Activated naive CD4-positive, alpha-beta T cell treated with anti-CD3 and anti-CD28 coated beads, Interleukin-2, amount 50 U/mL, for 16 hours (primary cell): Measurements from ENCODE around the gene TMEM63C.
"Not testable (repeated sequence)": the region's sequence is repeated elsewhere in the genome, so short reads cannot be mapped to it uniquely, and the experiment has no call there.

Source experiments
- DNase-seq: peaks from one replicate; pipeline ENCODE4 v3.0.0-alpha.2; 2020

TMEM63C gene

DNA sequence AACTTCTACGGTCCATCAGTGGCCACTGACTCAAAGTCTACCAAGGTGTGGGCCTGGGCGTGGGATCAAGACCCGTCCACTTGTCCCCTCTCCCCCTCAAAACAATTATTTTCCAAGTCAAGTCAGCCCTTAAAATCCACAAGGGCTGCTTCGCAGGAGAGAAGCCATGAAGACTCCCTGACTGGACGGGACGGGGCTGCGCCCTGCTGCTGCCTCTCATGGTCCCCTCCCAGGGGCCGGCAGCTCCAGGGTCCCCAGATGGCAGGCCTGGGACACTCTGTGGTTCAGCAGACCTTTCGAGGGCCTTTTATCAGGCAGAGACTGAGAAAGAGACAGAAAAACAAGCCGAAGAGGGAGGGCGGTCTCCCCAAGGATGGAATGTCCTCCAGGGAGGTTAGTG lies 78.6 kb downstream of the TMEM63C start:
- no peak for DNase-seq

DNA sequence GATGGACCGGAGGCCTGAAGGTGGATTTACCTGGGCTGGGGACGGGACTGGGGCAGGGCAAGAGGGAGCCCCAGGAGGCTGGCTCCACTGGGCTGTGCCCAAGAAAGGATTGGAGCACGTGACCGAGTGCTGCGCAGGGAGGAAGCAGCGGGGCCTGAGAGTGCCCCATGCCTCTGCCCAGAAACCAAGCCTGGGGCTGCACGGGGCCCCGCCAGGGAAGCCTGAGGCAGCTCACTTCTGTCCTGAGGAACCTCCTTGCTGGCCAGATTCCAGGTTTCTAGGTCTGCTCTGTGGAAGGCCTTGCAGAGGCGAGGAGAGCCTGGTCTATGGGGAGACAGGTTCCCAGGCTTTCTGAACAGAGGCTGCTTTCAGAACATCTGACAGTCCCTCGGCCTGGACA lies 79.0 kb downstream of the TMEM63C start:
- no peak for DNase-seq

DNA sequence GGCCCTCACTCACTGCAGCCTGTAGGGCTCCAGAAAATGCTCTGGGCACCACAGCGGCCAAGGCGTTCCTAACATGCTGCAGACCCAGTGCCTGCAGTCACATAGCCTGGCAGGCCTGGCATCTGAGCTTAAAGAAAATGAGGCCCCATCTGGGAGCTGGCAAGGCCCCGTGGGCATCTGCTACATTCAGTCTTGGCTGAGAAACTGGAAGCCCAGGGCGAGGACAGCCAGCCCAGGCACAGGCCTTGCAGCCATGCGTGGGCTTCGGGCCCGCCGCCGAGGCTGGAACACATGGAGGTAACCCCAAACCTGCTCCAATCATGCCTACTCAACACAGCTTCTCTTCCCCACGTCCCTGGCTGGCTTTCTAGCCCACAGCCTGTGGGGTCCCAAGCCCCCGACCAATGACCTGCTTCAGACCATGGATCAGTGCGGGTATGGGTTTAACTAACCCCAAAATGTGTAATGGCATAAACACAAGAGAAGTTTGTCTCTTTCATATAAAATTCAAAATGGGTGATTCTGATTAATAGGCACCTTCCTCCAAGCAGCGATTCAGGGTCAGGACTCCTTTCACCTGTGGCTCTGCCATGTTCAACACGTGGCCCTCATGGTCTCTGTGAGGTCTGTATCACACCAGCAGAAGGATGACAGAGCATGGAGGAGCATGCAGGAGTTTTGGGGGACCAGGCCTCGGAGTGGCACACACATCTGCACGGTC lies 83.0 kb downstream of the TMEM63C start:
- no peak for DNase-seq

DNA sequence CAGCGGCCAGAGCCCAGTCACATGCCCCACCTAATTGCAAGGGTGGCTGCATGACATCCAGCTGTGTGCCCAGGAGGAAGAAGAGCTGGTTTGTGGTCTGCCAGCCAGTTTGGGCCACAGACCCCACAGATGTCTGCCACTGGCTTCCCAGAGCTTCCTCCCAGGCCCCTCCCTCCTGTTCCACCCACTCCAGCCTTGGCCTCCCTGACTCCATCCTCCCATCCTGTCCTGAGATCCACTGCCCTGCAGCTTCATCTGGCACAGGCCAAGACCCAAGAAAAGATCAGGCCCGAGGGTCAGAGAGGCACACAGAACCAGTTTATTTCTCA lies 83.6 kb downstream of the TMEM63C start:
- DNase-seq, result no peak

DNA sequence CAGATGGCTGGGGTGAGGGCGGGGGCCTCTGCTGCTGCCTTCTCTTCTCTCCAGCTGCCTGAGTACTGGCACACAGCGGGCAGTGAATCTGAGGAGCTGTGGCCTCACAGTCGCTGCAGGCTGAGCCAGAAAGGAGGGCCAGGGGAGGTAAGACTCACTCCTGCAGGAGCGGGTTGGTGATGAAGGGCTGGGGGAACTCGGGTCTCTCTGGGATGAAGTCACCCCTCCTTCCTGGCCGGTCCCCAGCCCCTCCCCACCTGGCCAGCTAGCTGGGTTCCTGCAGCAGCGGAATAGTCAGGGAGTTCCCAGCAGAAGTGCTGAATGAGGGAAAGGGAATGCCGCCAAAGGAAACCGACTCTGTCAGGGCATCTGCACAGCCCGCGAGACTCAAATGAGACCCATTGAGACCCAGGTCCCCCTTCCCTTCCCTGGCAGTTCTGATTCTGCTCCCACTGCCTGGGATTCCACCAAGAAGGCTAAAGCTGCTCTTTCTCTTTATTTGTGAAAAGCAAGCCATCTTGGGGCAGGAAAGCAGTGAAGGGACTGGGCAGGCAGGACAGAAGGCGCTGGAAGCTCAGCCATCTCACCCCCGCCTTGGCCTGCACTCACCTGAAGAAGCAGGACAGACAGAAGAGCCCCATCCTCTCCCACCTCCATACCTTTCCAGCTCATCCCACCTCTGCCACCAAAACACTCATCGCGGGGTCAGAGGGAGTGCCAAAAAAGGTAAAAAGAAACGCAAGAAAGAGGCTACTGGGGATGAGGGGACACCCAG lies 84.2 kb downstream of the TMEM63C start:
- DNase-seq, result no peak

DNA sequence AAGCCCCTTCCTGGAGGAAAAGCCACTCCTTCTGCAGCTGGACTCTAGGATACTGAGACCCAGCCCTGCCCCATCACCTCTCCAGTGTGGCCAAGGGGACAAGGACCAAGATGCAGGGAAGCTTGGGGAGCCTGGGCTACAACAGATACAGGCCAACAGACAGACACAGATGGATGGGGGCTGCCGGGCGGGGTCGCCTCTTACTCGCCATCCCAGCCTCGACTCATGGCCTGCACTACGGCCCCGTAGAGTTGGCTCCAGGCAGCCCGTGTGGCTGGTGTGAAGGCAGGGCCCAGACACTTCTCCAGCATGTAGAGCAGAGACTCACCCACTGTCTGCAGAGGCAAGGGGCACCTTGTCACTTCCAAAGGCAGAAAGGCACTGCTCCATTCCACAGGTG lies 84.7 kb downstream of the TMEM63C start:
- DNase-seq, result no peak

DNA sequence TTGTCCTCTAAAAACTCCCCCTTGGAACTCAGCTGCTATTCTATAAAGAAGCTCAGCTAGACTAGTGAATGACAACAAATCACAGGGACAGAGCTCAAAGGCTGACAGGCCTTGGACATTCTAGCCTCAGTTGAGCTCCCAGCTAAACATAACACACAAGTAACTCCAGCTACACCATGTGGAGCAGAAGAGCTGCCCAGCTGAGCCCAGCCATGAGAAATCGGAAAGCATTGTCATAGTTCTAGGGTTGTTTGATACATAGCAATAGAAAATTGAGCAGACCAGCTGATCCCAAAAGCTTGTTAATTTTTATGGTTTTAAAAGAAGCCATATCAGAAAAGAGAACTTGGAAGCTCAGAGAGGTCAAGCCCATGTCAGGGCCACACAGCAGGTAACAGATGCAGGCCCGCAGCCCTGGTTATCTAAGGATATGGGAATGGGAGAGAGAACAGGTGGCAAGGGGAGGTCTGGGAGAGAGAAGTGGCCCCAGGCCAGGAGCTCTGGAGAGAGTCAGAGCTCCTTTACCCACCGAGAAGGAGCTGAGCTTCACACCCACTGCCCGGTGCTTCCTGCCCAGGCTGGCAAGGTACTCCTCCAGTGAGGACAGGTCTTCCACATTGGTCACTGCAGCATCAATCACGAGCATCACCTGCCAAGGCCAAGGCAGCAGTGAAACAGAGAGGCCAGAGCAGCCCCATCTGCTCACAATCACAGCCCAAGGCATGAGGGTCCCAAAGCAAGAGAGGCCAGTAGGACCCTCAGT lies 86.5 kb downstream of the TMEM63C start:
- no peak for DNase-seq

DNA sequence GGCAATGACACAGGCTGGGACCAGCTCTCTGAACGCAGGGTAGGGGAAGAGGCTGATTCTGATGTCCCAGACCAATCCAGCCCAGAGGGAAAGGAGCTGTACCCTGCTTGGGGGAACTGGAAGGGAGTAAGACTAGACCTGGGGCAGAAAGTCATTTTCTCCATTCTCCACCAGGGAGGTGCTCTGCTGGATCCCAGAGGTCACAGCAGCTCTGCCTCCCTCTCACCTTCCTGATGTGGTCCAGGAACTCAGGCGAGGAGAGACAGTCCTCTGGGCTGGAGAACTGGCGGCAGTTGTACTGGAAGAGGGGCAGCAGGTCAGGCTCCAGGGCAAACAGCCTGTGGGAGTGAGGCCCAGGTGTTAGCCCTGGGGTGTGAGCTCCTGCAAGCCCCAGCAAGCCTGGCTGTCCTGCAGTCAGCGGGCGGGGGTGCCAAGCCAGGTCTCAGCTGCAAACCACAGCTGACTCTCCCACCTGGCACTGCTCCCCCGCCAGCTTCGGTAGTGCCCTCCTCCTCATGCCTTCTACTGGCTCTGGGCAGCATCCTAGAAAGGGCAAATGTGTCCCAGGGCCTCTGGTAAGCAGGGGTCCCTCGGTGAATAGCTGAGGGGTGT lies 87.5 kb downstream of the TMEM63C start:
- no peak for DNase-seq

DNA sequence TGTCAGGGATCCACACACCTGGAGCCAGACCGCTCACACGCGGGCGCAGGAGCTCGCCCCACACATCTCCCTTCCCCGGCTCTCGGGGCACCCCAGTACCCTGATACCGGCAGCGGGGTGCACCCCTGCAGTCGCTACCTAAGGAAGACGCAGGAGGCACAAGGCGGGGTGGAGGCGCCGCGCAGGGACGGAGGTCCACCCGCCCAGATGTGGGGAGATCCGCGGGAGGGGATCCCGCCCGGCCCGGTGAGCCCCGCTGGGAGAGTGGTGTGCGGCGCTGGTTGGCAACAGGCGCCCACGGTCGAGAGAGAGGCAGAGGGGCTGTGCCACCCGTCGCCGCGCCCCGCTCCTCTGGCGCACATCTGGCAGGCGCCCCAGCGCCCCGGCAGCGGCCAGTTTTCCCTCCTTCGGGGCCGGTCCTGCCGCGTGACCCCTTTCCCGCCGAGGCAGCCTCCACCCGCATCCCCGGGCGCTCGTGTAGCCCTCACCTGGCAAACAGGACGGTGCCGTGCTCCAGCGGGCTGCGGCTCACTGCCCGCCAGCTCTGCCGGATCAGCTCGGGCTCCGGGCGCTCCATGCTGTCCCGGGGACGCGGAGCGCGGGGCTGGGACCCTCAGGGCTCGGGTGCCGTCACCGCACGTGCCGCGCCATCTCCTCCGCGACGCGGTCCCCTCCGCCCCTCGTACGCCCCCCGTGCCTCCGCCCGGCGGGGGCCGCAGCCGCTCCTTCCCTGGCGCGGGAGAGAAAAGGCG lies 88.9 kb downstream of the TMEM63C start:
- no peak for DNase-seq

DNA sequence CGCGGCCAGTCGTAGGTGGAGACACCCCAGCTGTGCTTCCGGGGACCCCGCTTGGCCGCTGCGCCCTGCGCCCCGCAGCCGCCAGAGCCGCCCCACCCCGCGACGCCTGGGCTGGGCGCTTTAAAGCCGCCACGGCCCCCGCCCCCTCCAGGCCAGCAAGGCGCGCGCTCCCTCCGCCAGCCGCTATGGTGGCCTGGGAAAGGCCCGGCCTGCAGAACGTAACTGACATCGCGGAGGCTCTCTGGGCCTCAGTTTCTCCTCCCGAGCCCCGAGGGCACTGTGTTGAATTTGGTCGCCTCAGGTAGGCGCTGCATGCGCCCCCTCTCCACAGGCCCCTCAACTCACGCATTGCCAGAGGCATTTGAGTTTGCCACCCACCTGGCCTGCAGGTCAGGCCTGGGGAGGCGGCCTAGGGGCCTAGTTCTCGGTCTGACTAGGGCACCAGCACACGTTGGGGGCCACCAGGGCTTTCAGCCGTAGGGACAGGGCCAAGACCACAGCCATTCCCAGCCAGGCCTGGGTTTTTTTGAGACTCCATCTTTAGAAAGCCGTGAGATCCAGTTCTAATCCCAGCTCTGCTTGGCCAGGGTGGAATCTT lies 89.6 kb downstream of the TMEM63C start, which contains the start of gene NGB:
Gene NGB (minus strand): TSS at position 94 of the 598 bp plus-strand sequence. CDS start 269 bp downstream, outside the sequence.
- DNase-seq, result no peak

DNA sequence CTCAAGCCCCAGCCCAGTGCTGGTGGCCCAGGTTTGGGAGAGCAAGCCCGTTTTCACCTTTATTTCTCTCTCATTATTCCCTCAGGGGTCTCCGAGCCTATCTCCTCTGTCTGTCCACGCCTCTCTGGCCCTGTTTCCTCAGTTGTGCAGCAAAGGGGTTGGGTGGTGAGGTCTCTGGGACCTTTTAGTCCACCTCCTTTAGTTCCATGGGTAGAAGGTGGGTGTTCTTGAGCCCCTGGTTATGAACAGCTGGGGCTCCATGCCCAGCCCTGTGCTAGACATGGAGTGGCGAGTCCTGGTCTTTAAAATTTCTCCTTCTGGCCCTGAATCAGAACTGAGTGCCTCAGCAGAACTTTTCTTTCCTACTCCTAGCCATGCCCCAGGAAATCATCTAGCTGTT lies 90.7 kb downstream of the TMEM63C start:
- DNase-seq, result no peak

DNA sequence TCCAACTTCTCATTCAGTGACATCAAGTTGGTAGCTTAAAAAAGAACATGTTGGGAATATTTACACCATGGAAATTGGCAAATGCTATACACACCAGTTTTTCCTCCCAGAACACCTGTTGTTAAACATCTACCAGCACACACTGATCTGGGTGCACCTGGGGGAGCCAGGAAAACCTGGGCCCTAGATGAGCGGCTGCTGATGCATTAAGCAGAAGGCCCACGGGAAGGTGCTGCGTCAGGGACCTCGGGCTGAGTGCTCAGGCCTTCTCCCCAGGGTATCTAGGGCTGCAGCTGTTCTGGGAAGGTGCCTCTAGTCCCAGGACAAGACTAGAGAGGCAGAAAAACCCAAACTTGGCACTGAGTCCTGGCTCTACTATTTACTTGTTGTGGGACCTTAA lies 92.2 kb downstream of the TMEM63C start:
- DNase-seq, result no peak

DNA sequence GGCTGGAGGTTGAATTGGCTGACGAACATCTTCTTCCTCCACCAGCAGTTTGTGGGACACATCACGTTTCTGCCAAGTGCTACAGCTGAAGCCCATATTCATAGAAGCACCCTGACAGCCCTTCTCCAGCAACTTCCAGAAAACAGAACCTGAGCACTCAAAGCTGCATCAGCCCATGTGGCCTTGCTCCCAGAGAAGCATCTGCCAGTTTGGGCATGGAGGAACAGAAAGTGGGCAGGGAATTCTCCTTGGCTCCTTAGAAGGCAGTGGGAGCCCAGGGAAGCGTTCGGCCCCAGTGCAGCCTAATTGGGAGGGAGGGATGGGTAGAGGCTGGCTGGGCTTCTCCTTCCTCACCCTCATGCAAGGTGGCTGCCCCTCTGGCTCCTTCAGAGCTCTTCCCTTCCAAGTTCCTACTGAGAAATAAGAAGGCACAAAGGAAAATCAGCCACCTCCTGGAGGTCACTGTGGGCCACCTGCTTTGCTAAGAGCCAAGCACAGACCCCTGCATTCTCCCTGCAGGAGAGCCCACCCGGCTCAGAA lies 93.5 kb downstream of the TMEM63C start:
- DNase-seq, result no peak

DNA sequence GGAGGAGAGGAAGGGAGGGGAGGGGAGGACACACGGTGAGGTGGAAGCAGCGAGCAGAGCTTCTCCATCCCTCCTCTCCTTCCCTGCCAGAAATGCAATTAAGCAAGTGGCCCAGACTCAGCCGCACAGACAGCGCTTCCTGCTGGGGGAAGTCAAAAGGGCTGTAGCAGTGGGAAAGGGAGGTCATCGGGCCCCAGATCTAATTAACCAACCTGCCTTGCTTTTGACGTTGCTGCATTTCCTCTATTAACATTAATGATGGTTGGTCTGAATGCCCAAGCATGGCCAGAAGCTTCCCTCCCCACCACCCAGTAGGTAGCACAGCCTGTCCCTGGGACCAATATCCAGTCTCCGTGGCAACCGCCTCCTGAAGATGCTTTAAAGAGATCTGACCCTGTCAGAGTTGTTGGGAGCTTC lies 94.0 kb downstream of the TMEM63C start:
- DNase-seq, result no peak

DNA sequence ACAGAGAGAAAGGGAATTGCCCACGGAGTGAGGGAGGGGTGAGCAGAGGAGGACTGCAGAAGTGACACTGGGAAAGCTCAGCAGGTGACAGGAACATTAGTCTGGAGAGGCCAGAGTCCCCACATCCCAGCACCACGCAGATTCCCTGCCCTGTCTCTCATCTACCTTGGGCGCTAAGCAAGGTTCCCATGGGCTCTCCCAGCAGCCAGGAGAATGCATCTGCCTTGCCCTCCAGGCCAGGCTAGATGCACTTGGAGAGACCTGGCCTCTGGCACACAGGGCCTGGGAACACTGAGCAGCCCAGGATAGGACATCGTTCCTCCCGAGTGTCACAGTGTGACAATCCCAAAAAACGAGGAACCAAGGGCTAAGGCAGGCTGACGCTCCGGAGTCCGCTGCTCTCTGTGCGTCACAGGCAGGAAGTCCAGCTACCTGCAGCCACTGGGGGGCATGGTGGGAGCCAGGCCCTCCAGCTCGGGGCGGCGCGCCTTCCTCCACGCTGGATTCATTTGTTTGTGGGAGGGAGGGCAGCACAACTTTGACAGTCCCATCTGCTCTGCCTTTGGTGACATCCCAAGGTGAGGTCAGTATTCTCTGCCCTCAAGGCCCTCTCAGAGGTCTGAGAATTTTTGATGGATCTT lies 94.8 kb downstream of the TMEM63C start:
- no peak for DNase-seq

DNA sequence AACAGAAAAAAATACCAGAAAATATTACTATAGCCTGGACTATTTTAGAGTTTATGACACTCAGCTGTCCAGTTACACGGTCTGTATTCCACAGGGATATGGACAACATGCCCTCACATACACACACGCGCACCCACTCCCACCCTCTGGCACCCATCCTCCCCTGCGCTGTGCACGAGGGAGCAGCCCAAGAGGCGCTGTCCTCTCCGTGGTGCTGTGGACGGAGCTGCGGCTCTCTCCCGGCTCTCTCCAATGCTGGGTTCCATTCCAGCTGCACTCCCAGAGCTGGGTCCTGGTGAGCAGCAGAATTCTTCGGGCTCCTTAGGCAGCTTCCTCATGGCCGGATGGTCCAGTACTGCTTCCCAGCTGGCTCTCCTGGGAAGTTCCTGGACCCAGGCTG lies 95.4 kb downstream of the TMEM63C start:
- no peak for DNase-seq

DNA sequence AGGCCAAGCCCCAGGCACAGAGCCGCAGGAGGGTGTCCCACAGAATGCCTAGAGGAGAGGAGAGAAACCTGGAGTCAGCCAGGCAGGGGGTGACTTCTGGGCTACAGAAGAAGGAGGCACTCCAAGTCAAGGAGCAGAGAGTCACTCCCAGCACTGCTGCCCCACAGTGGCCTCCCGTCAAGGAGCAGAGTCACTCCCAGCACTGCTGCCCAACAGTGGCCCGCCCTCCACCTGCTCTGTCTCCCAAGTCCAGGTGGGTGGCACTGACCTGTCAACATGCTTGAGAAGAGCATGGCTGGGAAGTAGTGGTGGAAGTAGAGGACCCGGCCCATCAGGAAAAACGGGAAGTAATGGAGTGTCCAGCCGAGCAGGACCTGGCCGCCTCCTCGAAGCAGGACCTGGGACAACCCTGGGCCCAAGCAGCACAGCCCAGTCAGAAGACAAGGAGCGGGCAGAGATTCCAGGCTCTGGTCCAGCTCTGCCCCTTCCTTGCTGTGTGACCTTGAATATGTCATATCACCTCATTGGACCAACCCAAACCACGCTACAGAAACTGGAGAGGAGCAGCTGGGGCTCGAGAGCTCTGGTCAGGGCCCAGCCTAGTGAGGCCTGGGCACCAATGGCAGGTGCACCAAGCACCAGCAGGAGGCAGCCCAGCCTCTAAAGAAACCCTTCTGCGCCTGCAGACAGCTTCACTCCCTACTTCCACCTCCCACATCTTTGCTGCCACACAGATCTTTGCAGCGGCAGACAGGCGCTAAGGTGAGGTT lies 97.0 kb downstream of the TMEM63C start:
- no peak for DNase-seq

DNA sequence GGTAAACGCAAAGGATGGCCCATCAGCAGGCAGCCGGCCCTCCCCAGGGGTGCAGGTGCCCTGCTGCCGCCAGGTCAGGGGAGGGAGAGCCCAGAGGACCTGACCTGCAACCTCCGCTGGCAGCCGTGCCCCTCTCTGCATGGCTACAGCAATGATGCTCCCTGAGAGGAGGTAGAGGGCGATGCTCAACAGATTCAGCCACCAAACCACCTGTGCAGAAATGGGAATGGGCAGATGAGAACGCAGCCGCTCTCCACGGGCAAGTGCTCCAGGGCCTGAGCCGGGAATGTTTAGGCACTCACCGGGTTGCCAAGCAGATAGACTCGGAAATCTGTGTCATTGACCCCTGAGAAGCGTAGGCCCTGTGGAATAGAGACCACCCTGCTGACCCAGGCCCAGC lies 98.1 kb downstream of the TMEM63C start:
- no peak for DNase-seq

DNA sequence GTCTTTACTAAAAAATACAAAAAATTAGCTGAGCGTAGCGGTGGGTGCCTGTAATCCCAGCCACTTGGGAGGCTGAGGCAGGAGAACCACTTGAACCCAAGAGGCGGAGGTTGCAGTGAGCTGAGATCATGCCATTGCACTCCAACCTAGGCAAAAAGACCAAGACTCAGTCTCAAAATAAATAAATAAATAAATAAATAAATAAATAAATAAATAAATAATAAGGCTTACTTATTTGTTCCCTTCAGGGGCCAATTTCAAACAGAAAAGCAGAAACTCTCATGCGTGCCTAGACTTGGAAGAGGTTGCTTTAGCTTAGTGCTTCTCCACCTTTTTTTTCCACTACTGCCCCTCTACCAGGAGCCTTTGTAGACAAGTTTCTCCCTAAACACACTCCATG lies 99.3 kb downstream of the TMEM63C start:
- not testable (repeated sequence) for DNase-seq

DNA sequence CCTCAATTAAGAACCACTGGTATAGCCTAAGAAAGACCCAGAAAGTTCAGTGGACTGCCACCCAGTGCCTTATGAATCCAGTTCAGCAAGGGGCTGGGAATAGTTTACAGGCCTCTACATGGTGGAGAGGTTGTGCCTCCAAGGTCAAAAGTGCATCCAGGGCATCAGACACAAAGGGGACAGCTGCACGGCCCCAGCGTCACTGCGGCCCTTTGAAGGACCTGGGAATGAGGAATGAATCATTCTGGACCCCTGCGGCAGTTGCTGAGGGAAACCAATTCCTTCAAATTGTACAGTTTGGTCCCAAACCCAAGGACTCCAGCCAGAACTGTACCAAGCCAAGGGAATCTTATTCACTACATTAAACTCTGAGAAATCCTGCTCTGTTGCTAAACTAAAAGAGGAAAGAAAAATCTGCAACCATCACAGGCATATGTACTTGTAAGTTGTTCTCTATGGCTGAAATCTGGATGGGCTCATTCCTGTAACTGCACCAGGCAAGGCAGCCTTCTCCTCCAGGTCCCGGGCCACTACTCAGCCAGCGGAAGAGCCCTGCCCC lies 100.3 kb downstream of the TMEM63C start:
- no peak for DNase-seq
